Measurements from ENCODE around the gene RNLS.

RNLS gene

GRCh38 chr10:88383276-88383675 lies 199.8 kb downstream of the RNLS start:
- H3K4me3 ChIP-seq (ENCODE audit: low read depth, low read length): no peak overlapping the region
- no peak for TF ChIP-seq CTCF (IDR thresholded peaks at IDR 0.05; ENCODE audit: control insufficient read depth, extremely low read depth, insufficient read depth)
- no peak for DNase-seq (ENCODE audit: low read depth)

- TF ChIP-seq CTCF (IDR thresholded peaks at IDR 0.05; ENCODE audit: control insufficient read depth, extremely low read depth, insufficient read depth): no peak
- no peak overlapping the region for H3K4me3 ChIP-seq (ENCODE audit: low read depth, low read length)
- DNase-seq (ENCODE audit: low read depth): no peak
These were observed 200.4 kb downstream of the RNLS start for GRCh38 chr10:88382699-88383098.

GRCh38 chr10:88379575-88379974 lies 203.5 kb downstream of the RNLS start:
- TF ChIP-seq CTCF (IDR thresholded peaks at IDR 0.05; ENCODE audit: control insufficient read depth, extremely low read depth, insufficient read depth): no peak
- DNase-seq (ENCODE audit: low read depth): no peak
- H3K4me3 ChIP-seq (ENCODE audit: low read depth, low read length): no peak overlapping the region

GRCh38 chr10:88377510-88377909 lies 205.6 kb downstream of the RNLS start:
- DNase-seq (ENCODE audit: low read depth): no peak
- no peak for TF ChIP-seq CTCF (IDR thresholded peaks at IDR 0.05; ENCODE audit: control insufficient read depth, extremely low read depth, insufficient read depth)
- H3K4me3 ChIP-seq (ENCODE audit: low read depth, low read length): no peak overlapping the region

- no peak overlapping the region for H3K4me3 ChIP-seq (ENCODE audit: low read depth, low read length)
- DNase-seq (ENCODE audit: low read depth): no peak
- no peak for TF ChIP-seq CTCF (IDR thresholded peaks at IDR 0.05; ENCODE audit: control insufficient read depth, extremely low read depth, insufficient read depth)
These were observed 208.5 kb downstream of the RNLS start for GRCh38 chr10:88374392-88375175.

GRCh38 chr10:88372881-88373592 lies 210.1 kb downstream of the RNLS start:
- TF ChIP-seq CTCF (IDR thresholded peaks at IDR 0.05; ENCODE audit: control insufficient read depth, extremely low read depth, insufficient read depth): no peak
- no peak overlapping the region for H3K4me3 ChIP-seq (ENCODE audit: low read depth, low read length)
- peak; percentile 38 for DNase-seq (ENCODE audit: low read depth)
